ELF-1 (cell line): ENCODE data around the gene PKP4.

Experiments
- DNase-seq: peaks from one replicate; pipeline ENCODE4 v3.0.0-alpha.2; 2016; ENCODE audit warnings: low read depth, low spot score

Gene PKP4

GRCh38 chr2:158496986-158497385, 40.2 kb downstream of the PKP4 start:
- no peak for DNase-seq

GRCh38 chr2:158497486-158497885, 40.7 kb downstream of the PKP4 start:
- no peak for DNase-seq

GRCh38 chr2:158498043-158498748, 41.4 kb downstream of the PKP4 start:
- no peak for DNase-seq

- DNase-seq: no peak
Observed at GRCh38 chr2:158498749-158499136, 42.0 kb downstream of the PKP4 start.

- DNase-seq: no peak
Observed at GRCh38 chr2:158499383-158499782, 42.6 kb downstream of the PKP4 start.

- DNase-seq: no peak
Observed at GRCh38 chr2:158500333-158500732, 43.6 kb downstream of the PKP4 start.

GRCh38 chr2:158501301-158501700, 44.5 kb downstream of the PKP4 start:
- no peak for DNase-seq

GRCh38 chr2:158502974-158503373, 46.2 kb downstream of the PKP4 start:
- no peak for DNase-seq

GRCh38 chr2:158504088-158504487, 47.3 kb downstream of the PKP4 start:
- no peak for DNase-seq

GRCh38 chr2:158505448-158505934, 48.7 kb downstream of the PKP4 start:
- no peak for DNase-seq

- no peak for DNase-seq
Observed at GRCh38 chr2:158507141-158507540, 50.4 kb downstream of the PKP4 start.

- no peak for DNase-seq
Observed at GRCh38 chr2:158507679-158508078, 50.9 kb downstream of the PKP4 start.

- no peak for DNase-seq
Observed at GRCh38 chr2:158509928-158510797, 53.4 kb downstream of the PKP4 start.

GRCh38 chr2:158510887-158511286, 54.1 kb downstream of the PKP4 start:
- no peak for DNase-seq

- DNase-seq: no peak
Observed at GRCh38 chr2:158511706-158512105, 55.0 kb downstream of the PKP4 start.

- no peak for DNase-seq
Observed at GRCh38 chr2:158512323-158512722, 55.6 kb downstream of the PKP4 start.

- no peak for DNase-seq
Observed at GRCh38 chr2:158513841-158514240, 57.1 kb downstream of the PKP4 start.

GRCh38 chr2:158518084-158518483, 61.3 kb downstream of the PKP4 start:
- no peak for DNase-seq

- no peak for DNase-seq
Observed at GRCh38 chr2:158519481-158519880, 62.7 kb downstream of the PKP4 start.

GRCh38 chr2:158529379-158530259, 72.9 kb downstream of the PKP4 start:
- no peak for DNase-seq

GRCh38 chr2:158530829-158531228, 74.1 kb downstream of the PKP4 start:
- DNase-seq: no peak

GRCh38 chr2:158533009-158533408, 76.3 kb downstream of the PKP4 start:
- DNase-seq: no peak
